Measurements from ENCODE around the gene BCKDHA.

DNA sequence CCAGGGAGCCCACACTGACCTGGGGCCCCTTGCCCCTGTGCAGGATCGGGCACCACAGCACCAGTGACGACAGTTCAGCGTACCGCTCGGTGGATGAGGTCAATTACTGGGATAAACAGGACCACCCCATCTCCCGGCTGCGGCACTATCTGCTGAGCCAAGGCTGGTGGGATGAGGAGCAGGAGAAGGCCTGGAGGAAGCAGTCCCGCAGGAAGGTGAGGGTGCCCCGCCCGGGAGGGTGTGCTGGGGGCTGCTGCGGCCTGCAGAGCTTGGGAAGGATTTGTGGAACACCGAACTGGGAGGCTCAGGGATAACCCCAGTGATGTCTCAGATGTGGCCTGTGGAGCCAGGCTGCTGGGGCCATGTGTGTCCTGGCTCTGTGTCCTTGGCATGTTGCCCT is 25.3 kb downstream of the BCKDHA start:
- TF ChIP-seq, protein P1, sequence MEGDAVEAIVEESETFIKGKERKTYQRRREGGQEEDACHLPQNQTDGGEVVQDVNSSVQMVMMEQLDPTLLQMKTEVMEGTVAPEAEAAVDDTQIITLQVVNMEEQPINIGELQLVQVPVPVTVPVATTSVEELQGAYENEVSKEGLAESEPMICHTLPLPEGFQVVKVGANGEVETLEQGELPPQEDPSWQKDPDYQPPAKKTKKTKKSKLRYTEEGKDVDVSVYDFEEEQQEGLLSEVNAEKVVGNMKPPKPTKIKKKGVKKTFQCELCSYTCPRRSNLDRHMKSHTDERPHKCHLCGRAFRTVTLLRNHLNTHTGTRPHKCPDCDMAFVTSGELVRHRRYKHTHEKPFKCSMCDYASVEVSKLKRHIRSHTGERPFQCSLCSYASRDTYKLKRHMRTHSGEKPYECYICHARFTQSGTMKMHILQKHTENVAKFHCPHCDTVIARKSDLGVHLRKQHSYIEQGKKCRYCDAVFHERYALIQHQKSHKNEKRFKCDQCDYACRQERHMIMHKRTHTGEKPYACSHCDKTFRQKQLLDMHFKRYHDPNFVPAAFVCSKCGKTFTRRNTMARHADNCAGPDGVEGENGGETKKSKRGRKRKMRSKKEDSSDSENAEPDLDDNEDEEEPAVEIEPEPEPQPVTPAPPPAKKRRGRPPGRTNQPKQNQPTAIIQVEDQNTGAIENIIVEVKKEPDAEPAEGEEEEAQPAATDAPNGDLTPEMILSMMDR (IDR thresholded peaks at IDR 0.05; ENCODE audit: low read length): no peak
- no peak for TF ChIP-seq EZH2 (IDR thresholded peaks at IDR 0.05; ENCODE audit: borderline replicate concordance, low read length)
